ENCODE data around the gene IGSF8.

The IGSF8 gene, protein sequence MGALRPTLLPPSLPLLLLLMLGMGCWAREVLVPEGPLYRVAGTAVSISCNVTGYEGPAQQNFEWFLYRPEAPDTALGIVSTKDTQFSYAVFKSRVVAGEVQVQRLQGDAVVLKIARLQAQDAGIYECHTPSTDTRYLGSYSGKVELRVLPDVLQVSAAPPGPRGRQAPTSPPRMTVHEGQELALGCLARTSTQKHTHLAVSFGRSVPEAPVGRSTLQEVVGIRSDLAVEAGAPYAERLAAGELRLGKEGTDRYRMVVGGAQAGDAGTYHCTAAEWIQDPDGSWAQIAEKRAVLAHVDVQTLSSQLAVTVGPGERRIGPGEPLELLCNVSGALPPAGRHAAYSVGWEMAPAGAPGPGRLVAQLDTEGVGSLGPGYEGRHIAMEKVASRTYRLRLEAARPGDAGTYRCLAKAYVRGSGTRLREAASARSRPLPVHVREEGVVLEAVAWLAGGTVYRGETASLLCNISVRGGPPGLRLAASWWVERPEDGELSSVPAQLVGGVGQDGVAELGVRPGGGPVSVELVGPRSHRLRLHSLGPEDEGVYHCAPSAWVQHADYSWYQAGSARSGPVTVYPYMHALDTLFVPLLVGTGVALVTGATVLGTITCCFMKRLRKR

DNA sequence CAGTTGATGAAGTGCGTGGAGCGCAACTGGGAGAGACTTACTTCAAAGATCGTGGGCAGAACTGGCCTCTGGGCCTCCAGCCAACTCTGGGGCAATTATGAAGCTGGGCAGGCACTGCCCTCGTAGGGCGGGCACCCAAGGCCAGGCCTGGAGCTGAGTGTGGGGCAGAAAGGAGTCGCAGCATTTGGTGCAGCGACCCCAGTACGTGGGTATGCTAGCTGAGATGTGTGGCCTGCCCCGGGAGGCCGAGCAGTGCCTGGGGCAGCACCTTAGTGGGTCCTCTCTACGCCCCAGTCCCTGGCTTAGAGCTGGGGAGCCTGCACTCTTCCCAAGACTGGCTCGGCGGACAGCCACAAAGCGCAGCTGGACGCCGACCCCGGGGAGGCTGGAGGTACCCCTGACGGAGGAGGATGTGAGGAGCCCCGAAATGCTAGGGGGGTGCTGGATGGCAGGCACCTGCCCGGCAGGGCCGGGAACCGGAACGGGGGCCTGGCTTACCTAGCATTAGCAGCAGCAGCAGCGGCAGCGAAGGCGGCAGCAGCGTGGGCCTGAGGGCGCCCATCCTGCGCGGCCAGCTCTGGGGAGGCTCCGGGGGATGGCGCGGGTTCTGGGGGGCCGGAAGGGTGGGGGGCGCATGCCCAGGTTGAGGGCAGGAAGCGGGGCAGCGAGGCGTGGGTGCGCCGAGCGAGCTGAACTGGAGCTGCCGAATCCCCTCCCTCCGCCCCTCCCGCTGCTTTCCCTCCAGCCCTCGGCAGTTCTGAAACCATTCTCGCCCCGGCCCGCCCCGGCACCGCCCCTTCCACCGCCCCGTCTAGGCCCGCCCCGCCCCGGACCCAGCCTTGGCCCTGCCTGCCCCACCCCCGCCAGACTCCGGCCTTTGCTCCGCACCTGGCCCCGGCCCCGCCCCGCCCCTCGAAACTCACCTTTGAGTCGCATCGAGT, at the start of gene IGSF8:
TSS of gene IGSF8 (minus strand) at position 709 of the 941 bp plus-strand sequence. CDS start at position 562, 147 bp downstream.
- DNase-seq (ENCODE audit: low read depth): peak; percentile 88

DNA sequence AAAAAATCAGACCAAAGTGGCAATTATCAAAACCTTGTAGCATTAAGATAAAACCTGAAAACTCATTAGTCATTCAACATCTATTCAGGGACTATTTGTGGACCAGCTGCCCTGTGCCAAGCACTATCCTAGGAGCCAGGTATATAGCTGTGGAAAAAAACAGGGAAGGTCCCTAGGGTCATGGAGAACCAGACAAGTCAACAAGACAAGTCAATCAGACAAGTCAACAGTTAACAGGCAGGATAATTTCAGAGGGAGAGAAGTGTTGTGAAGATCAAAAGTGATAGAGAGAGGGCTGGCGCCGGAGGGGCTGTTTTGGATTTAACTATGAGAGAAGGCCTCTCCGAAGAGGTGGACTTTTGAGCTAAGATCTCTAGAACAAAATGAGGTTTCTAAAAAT, 49.7 kb upstream of the IGSF8 start:
- DNase-seq (ENCODE audit: low read depth): no peak

DNA sequence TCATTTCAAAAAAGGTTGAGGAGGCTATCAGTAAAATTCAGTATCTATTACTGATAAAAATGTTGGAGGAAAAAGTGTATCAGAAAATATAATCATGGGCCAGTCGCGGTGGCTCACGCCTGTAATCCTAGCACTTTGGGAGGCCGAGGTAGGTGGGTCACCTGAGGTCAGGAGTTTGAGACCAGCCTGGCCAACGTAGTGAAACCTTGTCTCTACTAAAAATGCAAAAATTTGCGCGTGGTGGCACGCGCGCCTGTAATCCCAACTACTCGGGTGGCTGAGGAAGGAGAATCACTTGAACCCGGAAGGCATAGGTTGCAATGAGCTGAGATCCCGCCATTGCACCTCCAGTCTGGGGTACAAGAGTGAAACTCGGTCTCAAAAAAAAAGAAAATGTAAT, 47.7 kb upstream of the IGSF8 start:
- no peak for DNase-seq (ENCODE audit: low read depth)

DNA sequence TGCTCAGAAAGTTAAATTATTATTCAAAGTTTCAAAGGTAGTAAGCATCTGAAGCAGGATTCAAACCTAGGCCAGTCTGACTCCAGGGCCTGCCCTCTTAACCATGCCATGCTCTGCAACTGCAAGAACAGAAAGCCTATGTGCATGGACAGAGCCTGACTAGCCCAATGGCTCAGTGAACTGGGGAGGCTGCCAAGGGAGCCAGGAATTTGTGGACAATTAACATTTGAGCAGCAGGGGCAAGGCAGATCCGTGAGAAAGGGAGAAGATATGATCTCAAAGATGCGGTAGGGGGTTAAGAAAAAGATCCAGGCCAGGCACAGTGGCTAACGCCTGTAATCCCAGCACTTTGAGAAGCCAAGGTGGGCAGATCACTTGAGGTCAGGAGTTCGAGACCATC, 46.5 kb upstream of the IGSF8 start:
- no peak for DNase-seq (ENCODE audit: low read depth)

DNA sequence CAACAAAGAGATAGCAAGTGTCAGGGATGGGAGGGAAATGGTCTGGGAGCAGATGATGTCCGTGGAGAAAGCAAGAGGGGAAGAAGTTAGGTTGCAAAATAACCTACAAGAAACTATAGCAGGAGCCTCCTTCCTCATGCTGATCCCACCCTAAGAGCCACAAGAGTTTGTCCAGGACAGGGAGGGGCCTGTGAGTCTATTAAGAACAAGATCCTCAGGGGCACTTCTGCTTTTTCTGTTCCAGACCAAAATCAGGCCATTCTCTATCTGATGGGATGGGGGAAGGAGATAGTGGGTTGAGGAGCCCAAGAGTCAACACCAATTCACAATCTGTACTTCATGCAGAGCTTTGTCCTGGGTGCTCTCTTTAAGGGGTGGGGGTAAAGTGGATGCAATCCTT, 45.3 kb upstream of the IGSF8 start:
- no peak for DNase-seq (ENCODE audit: low read depth)

DNA sequence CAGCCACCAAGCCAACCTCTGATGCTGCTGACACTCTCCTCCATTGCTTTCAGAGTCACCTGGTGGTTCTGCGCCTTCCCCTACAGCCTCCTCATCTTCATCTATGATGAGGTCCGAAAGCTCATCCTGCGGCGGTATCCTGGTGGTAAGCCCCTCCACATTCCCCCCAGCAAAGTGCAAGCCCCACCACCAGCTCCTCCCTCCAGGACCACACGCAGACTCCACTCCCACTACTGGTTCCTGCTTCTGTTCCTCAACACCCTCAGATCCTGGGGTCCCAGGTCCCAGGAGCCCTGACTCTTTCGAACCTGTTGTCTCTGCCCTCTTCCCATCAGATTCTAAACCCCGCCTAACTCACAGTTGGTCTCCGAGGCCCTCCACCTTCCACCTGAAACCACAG, 41.4 kb upstream of the IGSF8 start:
- DNase-seq (ENCODE audit: low read depth): no peak

DNA sequence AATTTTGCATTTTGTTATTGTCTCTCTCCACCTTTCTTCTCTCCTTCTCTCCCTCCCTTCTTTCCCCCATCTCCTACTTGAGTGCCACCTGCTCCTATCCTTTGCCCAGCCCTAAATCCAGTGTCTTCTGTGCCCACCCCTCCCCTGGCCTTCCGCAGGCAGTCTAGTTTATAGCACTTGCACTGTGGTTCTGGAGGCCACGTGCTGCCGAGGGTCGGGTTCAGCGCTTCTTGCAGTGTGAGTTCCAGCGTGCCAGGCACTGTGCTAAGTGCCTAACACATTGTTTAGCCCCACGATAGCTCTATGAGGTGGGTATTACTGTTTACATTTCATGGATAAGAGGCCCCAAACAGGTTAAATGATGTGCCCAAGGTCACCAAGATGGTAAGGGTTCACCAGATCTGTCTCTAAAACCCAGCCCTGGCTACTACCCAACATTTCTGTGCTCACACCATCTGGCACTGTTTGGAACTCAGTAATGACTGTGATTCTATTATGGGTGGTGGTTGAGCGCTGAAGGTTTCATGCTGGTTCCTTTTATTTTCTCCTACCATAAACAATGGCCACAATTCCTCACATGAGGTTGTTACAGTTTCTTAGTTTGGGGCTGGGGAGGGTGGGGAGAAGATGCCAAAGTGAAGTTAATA, 38.9 kb upstream of the IGSF8 start:
- no peak for DNase-seq (ENCODE audit: low read depth)

DNA sequence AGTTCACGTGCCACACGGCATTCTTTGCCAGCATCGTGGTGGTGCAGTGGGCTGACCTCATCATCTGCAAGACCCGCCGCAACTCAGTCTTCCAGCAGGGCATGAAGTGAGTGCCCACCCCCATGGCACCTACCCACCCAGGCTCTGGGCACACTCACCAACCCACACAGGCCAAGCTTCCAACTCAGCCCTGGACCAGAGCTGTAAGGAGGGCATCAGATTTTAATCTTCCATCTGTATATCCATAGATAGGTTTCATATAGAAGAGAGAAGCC, 38.4 kb upstream of the IGSF8 start:
- DNase-seq (ENCODE audit: low read depth): no peak

DNA sequence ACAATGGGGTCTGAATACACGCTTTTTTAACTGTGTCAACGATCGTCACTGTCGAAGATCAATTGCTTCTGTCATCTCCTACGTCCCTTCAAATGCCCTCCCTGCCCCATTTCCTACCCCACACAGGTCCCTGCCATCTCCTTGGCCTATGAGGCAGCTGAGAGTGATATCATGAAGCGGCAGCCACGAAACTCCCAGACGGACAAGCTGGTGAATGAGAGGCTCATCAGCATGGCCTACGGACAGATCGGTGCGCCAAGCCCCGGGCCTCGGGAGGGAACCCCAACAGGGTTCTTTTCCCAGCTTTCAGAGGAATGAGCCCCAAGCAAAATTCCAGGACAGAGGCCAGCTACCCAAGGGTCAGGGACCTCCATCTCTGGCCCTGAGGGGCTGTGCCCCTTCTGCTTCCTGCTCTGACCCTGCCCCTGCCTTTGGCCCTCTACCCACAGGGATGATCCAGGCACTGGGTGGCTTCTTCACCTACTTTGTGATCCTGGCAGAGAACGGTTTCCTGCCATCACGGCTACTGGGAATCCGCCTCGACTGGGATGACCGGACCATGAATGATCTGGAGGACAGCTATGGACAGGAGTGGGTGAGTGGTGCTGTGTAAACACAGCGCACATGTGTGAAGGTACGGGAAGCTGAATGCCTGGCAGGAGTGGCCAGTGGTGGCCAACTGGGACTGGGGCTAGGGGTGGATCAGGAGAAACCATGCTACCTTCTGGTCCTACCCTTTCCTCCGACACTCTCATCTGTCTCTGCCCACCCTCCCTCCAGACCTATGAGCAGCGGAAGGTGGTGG, 37.9 kb upstream of the IGSF8 start:
- no peak for DNase-seq (ENCODE audit: low read depth)

DNA sequence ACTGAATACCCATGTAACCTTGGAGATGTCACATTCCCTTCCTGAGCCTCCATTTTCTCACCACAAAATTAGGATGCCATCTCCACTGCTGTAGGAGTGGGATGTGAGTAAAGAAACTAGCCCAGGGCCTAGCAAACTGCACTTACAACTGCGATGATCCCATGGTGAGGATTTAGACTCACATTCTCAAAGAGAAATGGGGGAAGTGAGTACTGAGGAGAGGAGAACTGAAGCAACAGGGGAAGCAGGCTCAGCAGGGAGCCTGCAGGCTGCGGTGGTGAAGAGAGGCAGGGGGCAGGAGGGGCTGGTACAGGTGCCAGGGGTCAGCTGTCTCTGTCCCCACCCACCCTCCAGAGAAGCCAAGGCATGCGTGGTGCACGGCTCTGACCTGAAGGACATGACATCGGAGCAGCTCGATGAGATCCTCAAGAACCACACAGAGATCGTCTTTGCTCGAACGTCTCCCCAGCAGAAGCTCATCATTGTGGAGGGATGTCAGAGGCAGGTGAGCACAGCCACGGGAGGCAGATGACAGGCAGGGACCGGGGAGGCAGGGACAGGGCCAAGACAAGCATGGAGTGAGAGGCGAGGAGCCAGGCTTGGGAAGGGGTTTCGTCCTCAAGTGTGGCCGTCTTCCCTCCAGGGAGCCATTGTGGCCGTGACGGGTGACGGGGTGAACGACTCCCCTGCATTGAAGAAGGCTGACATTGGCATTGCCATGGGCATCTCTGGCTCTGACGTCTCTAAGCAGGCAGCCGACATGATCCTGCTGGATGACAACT, 36.6 kb upstream of the IGSF8 start:
- no peak for DNase-seq (ENCODE audit: low read depth)

DNA sequence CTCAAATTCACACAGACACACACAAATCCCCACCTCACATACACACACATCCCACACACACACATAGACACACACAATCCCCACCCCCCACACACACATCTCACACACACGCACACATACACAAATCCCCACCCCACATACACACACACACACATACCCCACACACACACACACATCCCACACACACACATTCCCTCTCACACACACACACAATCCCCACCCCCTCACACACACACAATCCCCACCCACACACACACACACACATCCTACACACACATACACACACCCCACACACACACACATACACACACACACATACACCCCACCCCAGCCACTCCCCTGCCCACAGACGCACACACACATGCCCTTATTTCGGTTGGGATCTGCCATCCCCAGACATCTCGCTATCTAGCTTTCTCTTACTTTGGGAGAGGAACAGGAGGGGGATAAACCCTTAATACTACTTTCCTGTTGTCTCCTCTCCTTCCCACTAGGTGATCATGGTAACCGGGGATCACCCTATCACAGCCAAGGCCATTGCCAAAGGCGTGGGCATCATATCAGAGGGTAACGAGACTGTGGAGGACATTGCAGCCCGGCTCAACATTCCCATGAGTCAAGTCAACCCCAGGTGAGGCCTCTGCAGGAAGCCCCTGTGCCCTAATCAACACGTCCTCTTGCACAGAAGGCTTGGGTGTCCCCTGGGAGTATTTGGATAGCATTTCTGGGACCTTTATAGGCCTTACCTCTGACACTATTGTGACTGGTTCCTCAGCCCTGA, 35.8 kb upstream of the IGSF8 start:
- no peak for DNase-seq (ENCODE audit: low read depth)

DNA sequence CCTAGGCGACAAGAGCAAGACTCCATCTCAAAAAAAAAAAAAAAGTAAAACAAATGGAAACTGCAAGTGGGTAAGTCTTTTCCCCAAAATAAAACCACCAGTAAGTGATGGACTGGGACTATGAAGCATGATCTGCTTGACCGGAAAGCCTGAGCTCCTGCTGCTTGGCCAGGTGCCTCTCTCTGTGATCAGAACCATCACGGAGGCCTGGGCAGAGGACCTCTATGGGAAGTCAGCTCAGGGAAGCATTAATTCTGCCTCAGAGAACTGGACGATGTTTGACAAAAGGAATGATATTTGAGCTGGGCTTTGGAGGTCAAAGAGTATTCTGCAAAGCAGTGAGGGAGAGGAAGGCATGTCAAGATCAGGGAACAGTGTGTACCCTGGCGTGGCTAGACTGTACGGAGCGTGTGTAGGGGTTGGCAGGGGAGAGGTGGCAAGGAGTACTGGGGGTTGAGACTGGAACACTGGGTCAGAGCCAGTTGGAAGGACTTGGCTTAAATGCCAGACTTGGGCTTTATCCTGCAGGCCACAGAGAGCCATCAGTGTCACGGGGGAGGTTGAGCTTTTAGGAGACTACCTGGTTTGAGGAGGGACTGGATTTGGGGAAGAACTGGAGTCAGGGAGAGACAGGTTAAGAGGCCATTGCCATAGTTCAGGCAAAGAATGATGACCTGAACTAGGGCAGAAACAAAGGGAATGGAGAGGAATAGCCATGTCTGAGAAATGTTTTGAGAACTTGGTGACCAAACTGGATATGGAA, 33.6 kb upstream of the IGSF8 start:
- DNase-seq (ENCODE audit: low read depth): no peak

DNA sequence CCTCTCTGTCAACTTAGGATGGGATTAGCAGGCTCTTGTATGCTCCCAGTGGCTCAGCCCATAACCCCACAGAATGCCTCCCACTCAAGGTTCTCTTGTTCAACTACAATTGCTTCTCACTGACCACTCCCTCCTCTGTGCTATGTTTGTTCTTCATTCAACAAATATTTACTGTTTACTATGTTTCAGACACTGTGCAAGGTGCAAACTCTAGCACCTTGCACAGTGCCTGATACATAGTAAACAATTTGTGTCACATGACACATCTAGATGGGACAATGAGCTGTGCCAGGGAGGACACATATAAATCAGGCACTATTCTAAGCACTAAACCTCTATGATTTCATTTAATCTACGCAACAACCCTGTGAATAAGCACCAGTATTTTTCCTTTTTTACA, 32.5 kb upstream of the IGSF8 start:
- no peak for DNase-seq (ENCODE audit: low read depth)

DNA sequence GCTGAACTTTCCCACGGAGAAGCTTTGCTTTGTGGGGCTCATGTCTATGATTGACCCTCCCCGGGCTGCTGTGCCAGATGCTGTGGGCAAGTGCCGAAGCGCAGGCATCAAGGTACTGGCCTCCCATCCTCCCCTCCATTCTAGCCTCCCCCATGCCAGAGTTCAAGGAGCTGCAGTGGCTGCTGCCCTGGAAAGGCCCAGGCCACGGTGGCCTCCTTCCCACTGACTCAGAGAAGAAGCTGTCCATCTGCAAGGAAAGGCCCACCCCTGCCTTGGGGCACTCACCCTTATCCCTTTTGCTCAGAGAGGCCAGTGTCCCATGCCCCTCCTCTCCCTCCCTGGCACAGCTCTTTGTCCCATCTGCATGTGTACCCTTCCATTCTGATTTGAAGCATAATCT, 32.1 kb upstream of the IGSF8 start:
- DNase-seq (ENCODE audit: low read depth): no peak

DNA sequence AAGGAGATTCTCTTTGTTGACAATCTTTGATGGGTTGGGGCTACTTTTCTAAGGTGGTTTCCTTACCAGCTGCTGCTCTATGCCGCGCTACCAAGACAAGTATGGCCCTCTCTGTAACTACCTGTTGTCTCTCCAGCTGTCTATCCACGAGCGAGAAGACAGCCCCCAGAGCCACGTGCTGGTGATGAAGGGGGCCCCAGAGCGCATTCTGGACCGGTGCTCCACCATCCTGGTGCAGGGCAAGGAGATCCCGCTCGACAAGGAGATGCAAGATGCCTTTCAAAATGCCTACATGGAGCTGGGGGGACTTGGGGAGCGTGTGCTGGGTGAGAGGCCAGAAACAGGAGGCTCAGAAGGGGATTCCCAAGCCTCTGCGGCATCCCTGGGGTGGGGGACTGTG, 31.5 kb upstream of the IGSF8 start:
- no peak for DNase-seq (ENCODE audit: low read depth)

DNA sequence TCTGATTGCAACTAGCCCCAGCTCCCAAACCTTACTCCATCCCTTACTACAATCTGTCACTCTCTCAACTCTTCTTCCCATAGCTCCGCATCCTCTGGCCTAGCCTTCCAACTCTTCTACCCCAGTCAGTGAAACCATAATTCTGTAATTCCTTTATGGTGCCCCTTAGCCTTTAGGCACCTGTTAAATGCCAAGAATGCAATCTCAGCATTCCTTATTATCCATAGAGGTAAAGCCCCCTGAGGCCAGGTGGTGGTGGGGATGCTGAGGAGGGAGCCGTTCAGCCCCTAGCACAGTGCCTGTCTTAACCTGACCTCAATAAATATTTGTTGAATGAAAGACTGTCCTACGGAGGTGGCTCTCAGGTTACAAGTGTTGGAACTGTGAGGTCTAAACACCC, 31.1 kb upstream of the IGSF8 start:
- DNase-seq (ENCODE audit: low read depth): no peak

DNA sequence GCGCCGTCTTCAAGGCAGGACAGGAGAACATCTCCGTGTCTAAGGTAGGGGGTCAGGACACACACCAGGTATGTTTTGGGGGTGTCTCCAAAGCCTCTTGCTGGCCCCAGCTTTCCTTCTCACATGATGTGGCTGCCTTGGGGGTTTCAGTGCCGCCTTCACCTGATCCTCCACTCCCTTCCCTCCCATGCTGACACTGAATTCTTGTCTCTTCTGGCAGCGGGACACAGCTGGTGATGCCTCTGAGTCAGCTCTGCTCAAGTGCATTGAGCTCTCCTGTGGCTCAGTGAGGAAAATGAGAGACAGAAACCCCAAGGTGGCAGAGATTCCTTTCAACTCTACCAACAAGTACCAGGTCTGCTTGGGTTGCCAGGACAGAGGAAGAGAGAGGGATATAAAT, 30.6 kb upstream of the IGSF8 start:
- no peak for DNase-seq (ENCODE audit: low read depth)

DNA sequence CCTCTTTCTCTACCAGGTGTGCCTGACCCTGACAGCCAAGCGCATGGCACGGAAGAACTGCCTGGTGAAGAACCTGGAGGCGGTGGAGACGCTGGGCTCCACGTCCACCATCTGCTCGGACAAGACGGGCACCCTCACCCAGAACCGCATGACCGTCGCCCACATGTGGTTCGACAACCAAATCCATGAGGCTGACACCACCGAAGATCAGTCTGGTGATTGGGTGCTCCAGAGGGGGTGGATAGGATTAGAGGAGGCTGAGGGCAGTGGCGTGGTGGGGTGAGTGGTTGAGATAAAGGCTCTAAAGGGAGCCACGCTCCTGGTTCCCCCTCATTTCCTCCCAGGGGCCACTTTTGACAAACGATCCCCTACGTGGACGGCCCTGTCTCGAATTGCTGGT, 30.2 kb upstream of the IGSF8 start:
- no peak for DNase-seq (ENCODE audit: low read depth)

DNA sequence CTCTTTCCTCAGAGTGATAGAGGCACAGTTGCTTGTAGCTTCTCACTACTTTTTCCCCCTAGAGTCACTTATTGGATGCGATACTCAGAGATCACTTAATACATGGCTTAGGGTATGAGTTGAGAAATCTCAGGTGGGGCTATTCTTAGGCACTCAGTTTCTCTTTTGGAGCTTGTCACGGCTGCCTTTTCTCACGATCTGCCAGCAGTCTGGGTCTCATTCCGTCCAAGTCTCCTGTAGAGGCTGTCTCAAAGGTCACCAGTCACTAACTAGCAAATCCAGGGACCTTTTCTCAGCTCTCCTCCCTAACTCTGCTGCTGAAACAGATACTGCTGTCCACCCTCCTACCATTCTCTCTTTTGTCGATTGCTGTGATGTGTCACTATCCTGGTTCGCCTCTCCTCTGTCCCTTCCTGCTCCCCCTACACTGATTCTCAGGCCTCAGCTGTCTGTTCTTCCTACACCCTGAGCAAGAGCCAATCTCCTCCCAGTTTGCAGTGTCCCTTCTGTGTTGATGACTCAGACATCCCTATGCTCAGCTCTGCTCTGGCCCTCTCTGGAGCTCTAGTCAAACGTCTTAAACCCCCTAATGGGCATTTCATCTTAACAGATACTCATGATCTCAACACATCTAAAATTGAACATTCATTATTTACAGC, 29.6 kb upstream of the IGSF8 start:
- no peak for DNase-seq (ENCODE audit: low read depth)

Measured in stimulated activated CD8-positive, alpha-beta memory T cell treated with anti-CD3 and anti-CD28 coated beads, Interleukin-15, amount 100 ng/mL, for 1 hour (primary cell).